8988T (cell line): ENCODE measurements around the gene RNF115.
A peak's percentile ranks its signal among the peaks of the same experiment; 100 is the strongest.
"Not testable (repeated sequence)": the region's sequence is repeated elsewhere in the genome, so short reads cannot be mapped to it uniquely, and the experiment has no call there.

Source experiments
- DNase-seq: peaks from one replicate; pipeline ENCODE4 v3.0.0; 2011

Gene RNF115

GRCh38 chr1:145823565-145824498 is at the start of gene RNF115, which contains the start of gene POLR3C:
RNF115 (minus strand) TSS chr1:145824095; CDS start chr1:145823873, 222 bp downstream.
POLR3C (plus strand) TSS chr1:145824200; CDS start chr1:145825777, 1,577 bp downstream.
- peak; percentile 75 for DNase-seq

GRCh38 chr1:145871994-145872924 is 48.4 kb upstream of the RNF115 start:
- DNase-seq, result no peak

- no peak for DNase-seq
Measured at GRCh38 chr1:145868232-145868631, 44.3 kb upstream of the RNF115 start.

GRCh38 chr1:145863282-145864018 is 39.6 kb upstream of the RNF115 start:
- DNase-seq, result no peak

GRCh38 chr1:145859491-145860023 is 35.7 kb upstream of the RNF115 start:
- peak; percentile 88 for DNase-seq

- peak; percentile 97 for DNase-seq
Measured at GRCh38 chr1:145858901-145859490, 35.1 kb upstream of the RNF115 start, which contains the start of gene PIAS3. PIAS3 (minus strand) TSS chr1:145859081; CDS start chr1:145858990, 91 bp downstream.

GRCh38 chr1:145858238-145858900 is 34.5 kb upstream of the RNF115 start:
- DNase-seq, result no peak

- no peak for DNase-seq
Measured at GRCh38 chr1:145857170-145857569, 33.3 kb upstream of the RNF115 start.

- no peak for DNase-seq
Measured at GRCh38 chr1:145855426-145855948, 31.6 kb upstream of the RNF115 start.

- DNase-seq, result no peak
Measured at GRCh38 chr1:145849356-145850160, 25.7 kb upstream of the RNF115 start.

- no peak for DNase-seq
Measured at GRCh38 chr1:145847827-145848226, 23.9 kb upstream of the RNF115 start.

GRCh38 chr1:145846201-145846612 is 22.3 kb upstream of the RNF115 start:
- no peak for DNase-seq

GRCh38 chr1:145845514-145846161 is 21.7 kb upstream of the RNF115 start, which contains the start of gene NUDT17:
NUDT17 (plus strand) TSS chr1:145845630; CDS start chr1:145845641, 11 bp downstream.
- peak; percentile 84 for DNase-seq

- DNase-seq, result no peak
Measured at GRCh38 chr1:145845144-145845513, 21.2 kb upstream of the RNF115 start.

GRCh38 chr1:145843031-145843430 is 19.1 kb upstream of the RNF115 start:
- no peak for DNase-seq

- DNase-seq, result no peak
Measured at GRCh38 chr1:145837656-145838055, 13.8 kb upstream of the RNF115 start.

- not testable (repeated sequence) for DNase-seq
Measured at GRCh38 chr1:145830810-145831209, 6.9 kb upstream of the RNF115 start.

- no peak for DNase-seq
Measured at GRCh38 chr1:145828367-145829026, 4.6 kb upstream of the RNF115 start.

GRCh38 chr1:145827966-145828365 is 4.1 kb upstream of the RNF115 start:
- DNase-seq, result no peak
